K562 (cell line): ENCODE results near the gene USB1. TPM values are rescaled to one million over a fixed set of nuclear protein-coding genes. Genes with fewer than 3 reads are reported as not detected.

Source experiments
- ETS2 ChIP-seq: IDR thresholded peaks from 2 replicates; pipeline ENCODE4 v1.6.1; 2016; ENCODE audit warnings: borderline replicate concordance, missing genetic modification characterization, mild to moderate bottlenecking, moderate library complexity, missing compliant biosample characterization; ENCODE audit not compliant: poor library complexity, severe bottlenecking
- GTF2F1 ChIP-seq: IDR thresholded peaks from 2 replicates; pipeline ENCODE4 v1.6.1; 2011; ENCODE audit warnings: low read depth, low read length, improper control_type of control experiment
- KDM4B ChIP-seq, 2 experiments: fragments of 450-650 bp in 1 of 2; sonication (generic) in 1 of 2; IDR thresholded peaks; 2 replicates each; pipeline ENCODE4 v1.6.1; 2016 to 2017; ENCODE audit warnings: borderline replicate concordance in 2 of 2, antibody characterized with exemption in 1 of 2, low read depth in 1 of 2, mild to moderate bottlenecking in 1 of 2
- KLF16 ChIP-seq: IDR thresholded peaks from 2 replicates; pipeline ENCODE4 v1.6.1; 2016; ENCODE audit warnings: antibody characterized with exemption
- L3MBTL2 ChIP-seq: fragments of 450-650 bp; IDR thresholded peaks from 2 replicates; pipeline ENCODE4 v1.6.1; 2016; ENCODE audit warnings: mild to moderate bottlenecking, moderate library complexity
- NFATC3 ChIP-seq: fragments of 450-650 bp; IDR thresholded peaks from 2 replicates; pipeline ENCODE4 v1.6.1; 2017; ENCODE audit warnings: mild to moderate bottlenecking
- SAFB2 ChIP-seq: fragments of 200-400 bp; formaldehyde crosslinking; IDR thresholded peaks from 2 replicates; pipeline ENCODE4 v1.6.1; 2018; ENCODE audit warnings: borderline replicate concordance, low read length, low read depth, moderate library complexity; ENCODE audit not compliant: severe bottlenecking
- SLC30A9 ChIP-seq: fragments of 250-450 bp; sonication (Bioruptor Pico); IDR thresholded peaks from 2 replicates; pipeline ENCODE4 v1.8.0; 2022; ENCODE audit warnings: mild to moderate bottlenecking, moderate library complexity
- SMAD4 ChIP-seq: fragments of 250-450 bp; sonication (Bioruptor Pico); conservative IDR thresholded peaks from 2 replicates; pipeline ENCODE4 v1.8.0; 2021; ENCODE audit warnings: inconsistent platforms, mild to moderate bottlenecking, moderate library complexity
- SRSF1 ChIP-seq: fragments of 200-400 bp; formaldehyde crosslinking; IDR thresholded peaks from 2 replicates; pipeline ENCODE4 v1.6.1; 2017; ENCODE audit warnings: mild to moderate bottlenecking, low read depth, low read length, moderate library complexity
- ZFP36 ChIP-seq: fragments of 150-350 bp; IDR thresholded peaks from 2 replicates; pipeline ENCODE4 v1.6.1; 2018; ENCODE audit warnings: low read length, low read depth; ENCODE audit not compliant: partially characterized antibody
- ZNF3 ChIP-seq: fragments of 250-450 bp; sonication (Bioruptor Pico); IDR thresholded peaks from 2 replicates; pipeline ENCODE4 v1.5.0; 2021; ENCODE audit warnings: mild to moderate bottlenecking, moderate library complexity
- ZNF347 ChIP-seq: fragments of 450-650 bp; formaldehyde crosslinking; IDR thresholded peaks from 2 replicates; pipeline ENCODE4 v1.4.0; 2020; ENCODE audit warnings: low read depth, mild to moderate bottlenecking, moderate library complexity
- ZNF507 ChIP-seq: conservative IDR thresholded peaks from 2 replicates; pipeline ENCODE4 v1.6.1; 2017; ENCODE audit warnings: missing genetic modification characterization, missing compliant biosample characterization
- ZNF584 ChIP-seq: fragments of 200-800 bp; sonication (Bioruptor generic); IDR thresholded peaks from 2 replicates; pipeline ENCODE4 v1.6.1; 2016; ENCODE audit warnings: low read depth, mild to moderate bottlenecking, missing genetic modification characterization, missing compliant biosample characterization
- ZZZ3 ChIP-seq: fragments of 450-650 bp; IDR thresholded peaks from 2 replicates; pipeline ENCODE4 v1.6.1; 2016; ENCODE audit warnings: antibody characterized with exemption, mild to moderate bottlenecking, moderate library complexity
- polyA plus RNA-seq, 8 experiments: library from polyadenylated mRNA; depleted of rRNA in 4 of 8; stranded (reverse) in 5 of 8; unstranded in 3 of 8; fragments of >200 nt; fragmentation: Nextera tagmentation in 2 of 8; fragmentation: Illumina TruSeq in 1 of 8; extraction: Ambion mirVana in 2 of 8; extraction: Trizol in 1 of 8; gene quantifications; 2 replicates each; pipeline versions ENCODE4 v1.2.1 to v1.2.3, GENCODE V29; 2011 to 2014; ENCODE audit warnings: inconsistent platforms in 1 of 8, missing spikeins in 1 of 8
- total RNA-seq, 7 experiments: library from RNA; depleted of rRNA in 6 of 7; stranded (reverse); fragments of >200 nt in 6 of 7; fragmentation: Illumina TruSeq in 2 of 7; extraction: Trizol in 2 of 7; gene quantifications; 2 replicates each; pipeline versions ENCODE4 v1.2.1 to v1.2.3, GENCODE V29; 2011 to 2021; ENCODE audit warnings: low replicate concordance in 1 of 7
- TF ChIP-seq, protein P1 (sequence below): sonication (generic); formaldehyde crosslinking; IDR thresholded peaks from 2 replicates; pipeline ENCODE4 v1.9.0; 2022; ENCODE audit warnings: mild to moderate bottlenecking, missing genetic modification reagents
- TF ChIP-seq, protein P2 (sequence below), 2 experiments: fragments of 450-650 bp in 1 of 2; sonication (generic) in 1 of 2; formaldehyde crosslinking in 1 of 2; IDR thresholded peaks; 2 replicates each; pipeline versions ENCODE4 v1.7.1 to v1.9.0; 2016 to 2022; ENCODE audit warnings: inconsistent platforms in 1 of 2, mild to moderate bottlenecking in 1 of 2, missing genetic modification reagents in 1 of 2
- TF ChIP-seq, protein P3 (sequence below): sonication (generic); IDR thresholded peaks from 2 replicates; pipeline ENCODE4 v1.6.1; 2016

Gene USB1
- total and polyA plus RNA-seq, 9 of the 15 experiments (the other 6 are each of a cell fraction or from before 2014, with no cell fraction given) = 11.6 to 73.6 (median 19.4) TPM

DNA sequence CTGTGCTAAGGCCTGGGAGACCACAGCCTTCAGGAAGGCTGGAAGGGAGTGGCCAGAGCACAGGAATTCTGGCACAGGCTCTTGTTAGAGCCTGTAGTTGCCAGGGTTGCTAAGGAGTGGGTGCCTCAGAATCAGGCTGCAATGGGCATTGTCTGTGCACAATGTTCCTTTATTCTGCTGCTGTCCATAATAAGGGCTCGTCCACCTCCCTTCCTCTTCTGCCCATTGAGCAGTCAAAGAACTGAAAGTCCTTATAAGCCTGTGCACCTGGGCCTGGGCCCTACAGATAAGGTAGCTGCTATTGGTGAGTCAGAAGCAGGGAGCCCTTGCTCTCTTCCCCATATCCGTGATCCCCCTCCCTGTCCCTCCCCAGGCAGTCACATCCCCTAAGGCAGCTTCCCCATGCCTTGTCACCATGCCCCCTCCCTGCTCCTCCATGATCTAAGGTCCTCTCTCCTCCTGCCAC is 24.8 kb upstream of the USB1 start (continued):
- TF ChIP-seq, protein P1, sequence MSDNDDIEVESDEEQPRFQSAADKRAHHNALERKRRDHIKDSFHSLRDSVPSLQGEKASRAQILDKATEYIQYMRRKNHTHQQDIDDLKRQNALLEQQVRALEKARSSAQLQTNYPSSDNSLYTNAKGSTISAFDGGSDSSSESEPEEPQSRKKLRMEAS (CRISPR knock-in tag) = no peak; the same call in none of the 2 replicates
- TF ChIP-seq ZFP36 (peak; percentile 44), SMAD4 (CRISPR knock-in tag) (no peak), ZNF3 (CRISPR knock-in tag) (no peak), ZNF347 (CRISPR knock-in tag) (no peak), KLF16 (peak; percentile 83), SRSF1 (no peak), ZZZ3 (no peak), L3MBTL2 (no peak), ZNF507 (tag) (no peak), SAFB2 (no peak), NFATC3 (no peak), KDM4B (IDR thresholded peaks at IDR 0.05; ENCODE audit: borderline replicate concordance in 2 of 2, low read depth in 1 of 2) (no peak), GTF2F1 (no peak; the same call in 1 of the 2 replicates), ETS2 (tag) (no peak), ZNF584 (CRISPR knock-in tag) (no peak), SLC30A9 (no peak)
- TF ChIP-seq, protein P2, sequence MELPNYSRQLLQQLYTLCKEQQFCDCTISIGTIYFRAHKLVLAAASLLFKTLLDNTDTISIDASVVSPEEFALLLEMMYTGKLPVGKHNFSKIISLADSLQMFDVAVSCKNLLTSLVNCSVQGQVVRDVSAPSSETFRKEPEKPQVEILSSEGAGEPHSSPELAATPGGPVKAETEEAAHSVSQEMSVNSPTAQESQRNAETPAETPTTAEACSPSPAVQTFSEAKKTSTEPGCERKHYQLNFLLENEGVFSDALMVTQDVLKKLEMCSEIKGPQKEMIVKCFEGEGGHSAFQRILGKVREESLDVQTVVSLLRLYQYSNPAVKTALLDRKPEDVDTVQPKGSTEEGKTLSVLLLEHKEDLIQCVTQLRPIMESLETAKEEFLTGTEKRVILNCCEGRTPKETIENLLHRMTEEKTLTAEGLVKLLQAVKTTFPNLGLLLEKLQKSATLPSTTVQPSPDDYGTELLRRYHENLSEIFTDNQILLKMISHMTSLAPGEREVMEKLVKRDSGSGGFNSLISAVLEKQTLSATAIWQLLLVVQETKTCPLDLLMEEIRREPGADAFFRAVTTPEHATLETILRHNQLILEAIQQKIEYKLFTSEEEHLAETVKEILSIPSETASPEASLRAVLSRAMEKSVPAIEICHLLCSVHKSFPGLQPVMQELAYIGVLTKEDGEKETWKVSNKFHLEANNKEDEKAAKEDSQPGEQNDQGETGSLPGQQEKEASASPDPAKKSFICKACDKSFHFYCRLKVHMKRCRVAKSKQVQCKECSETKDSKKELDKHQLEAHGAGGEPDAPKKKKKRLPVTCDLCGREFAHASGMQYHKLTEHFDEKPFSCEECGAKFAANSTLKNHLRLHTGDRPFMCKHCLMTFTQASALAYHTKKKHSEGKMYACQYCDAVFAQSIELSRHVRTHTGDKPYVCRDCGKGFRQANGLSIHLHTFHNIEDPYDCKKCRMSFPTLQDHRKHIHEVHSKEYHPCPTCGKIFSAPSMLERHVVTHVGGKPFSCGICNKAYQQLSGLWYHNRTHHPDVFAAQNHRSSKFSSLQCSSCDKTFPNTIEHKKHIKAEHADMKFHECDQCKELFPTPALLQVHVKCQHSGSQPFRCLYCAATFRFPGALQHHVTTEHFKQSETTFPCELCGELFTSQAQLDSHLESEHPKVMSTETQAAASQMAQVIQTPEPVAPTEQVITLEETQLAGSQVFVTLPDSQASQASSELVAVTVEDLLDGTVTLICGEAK (IDR thresholded peaks at IDR 0.05) = no peak
- TF ChIP-seq, protein P2 (CRISPR knock-in tag; IDR thresholded peaks at IDR 0.05) = no peak
- TF ChIP-seq, protein P3, sequence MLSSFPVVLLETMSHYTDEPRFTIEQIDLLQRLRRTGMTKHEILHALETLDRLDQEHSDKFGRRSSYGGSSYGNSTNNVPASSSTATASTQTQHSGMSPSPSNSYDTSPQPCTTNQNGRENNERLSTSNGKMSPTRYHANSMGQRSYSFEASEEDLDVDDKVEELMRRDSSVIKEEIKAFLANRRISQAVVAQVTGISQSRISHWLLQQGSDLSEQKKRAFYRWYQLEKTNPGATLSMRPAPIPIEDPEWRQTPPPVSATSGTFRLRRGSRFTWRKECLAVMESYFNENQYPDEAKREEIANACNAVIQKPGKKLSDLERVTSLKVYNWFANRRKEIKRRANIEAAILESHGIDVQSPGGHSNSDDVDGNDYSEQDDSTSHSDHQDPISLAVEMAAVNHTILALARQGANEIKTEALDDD = no peak
